Upper lobe of right lung (tissue), 1 donor: ENCODE data around the gene MAGI2. TPM values are rescaled to one million over a fixed set of nuclear protein-coding genes. Genes with fewer than 3 reads are reported as not detected.
A peak's percentile ranks its signal among the peaks of the same experiment; 100 is the strongest.

Experiments
- ATAC-seq: fragments of 200-7000 bp; cut with Tn5 transposase; one replicate; pipeline ENCODE4 v1.9.1; 2020; ENCODE audit warnings: mild to moderate bottlenecking, moderate library complexity
- DNase-seq: peaks from one replicate; pipeline ENCODE4 v3.0.0-alpha.2; 2020
- H3K27ac ChIP-seq: fragments of 200-600 bp; one replicate; pipeline ENCODE4 v1.8.0; 2022
- H3K27me3 ChIP-seq: fragments of 200-600 bp; one replicate; pipeline ENCODE4 v1.8.0; 2022; ENCODE audit warnings: mild to moderate bottlenecking
- H3K36me3 ChIP-seq: fragments of 200-600 bp; one replicate; pipeline ENCODE4 v1.8.0; 2022
- H3K4me1 ChIP-seq: fragments of 200-600 bp; one replicate; pipeline ENCODE4 v1.8.0; 2022
- H3K4me3 ChIP-seq: fragments of 200-600 bp; one replicate; pipeline ENCODE4 v1.8.0; 2022; ENCODE audit warnings: mild to moderate bottlenecking
- H3K9me3 ChIP-seq: fragments of 200-600 bp; one replicate; pipeline ENCODE4 v1.8.0; 2022
- intact Hi-C: fragments of 100-400 bp; cut with DNase I; formaldehyde crosslinking; loops from one replicate; pipeline ENCODE4 v1.11.0; 2022
- total RNA-seq: library from RNA; stranded (reverse); fragmentation: NEBNext Ultra II Directional; extraction: Animal tissue kit (Norgen Biotek cat#: 25700); gene quantifications from one replicate; pipeline ENCODE4 v1.2.1, GENCODE V29; 2021
- TF ChIP-seq, protein P1 (sequence below): fragments of 200-600 bp; IDR thresholded peaks from one replicate; pipeline ENCODE4 v1.8.0; 2022; ENCODE audit warnings: antibody characterized with exemption
- donor health status: DM: no; HTN: yes; CAD: no; lungs with severe emphysema.

MAGI2 gene
- total RNA-seq, 1 donor from 2014 or later = 12.8 TPM

DNA sequence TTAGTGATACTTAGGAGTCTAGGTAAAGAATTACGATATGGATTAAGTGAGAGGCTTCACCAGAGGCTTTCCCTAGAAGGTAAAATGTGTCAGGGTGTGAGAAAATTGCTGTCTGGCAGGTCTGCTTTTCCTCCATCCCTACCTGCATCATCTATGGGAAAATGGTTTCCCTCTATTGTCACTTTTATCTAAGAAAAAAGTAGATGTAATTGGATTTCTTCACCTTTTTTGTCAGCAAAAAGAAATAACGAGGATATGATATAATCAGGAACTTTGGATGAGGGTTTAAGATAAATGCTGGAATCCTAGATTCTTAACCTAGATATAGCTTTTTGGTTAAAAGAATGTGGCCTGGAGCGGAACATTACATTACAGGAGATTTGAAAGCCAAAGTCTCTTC is 146.1 kb downstream of the MAGI2 start:
- Histone ChIP-seq H3K9me3 (no peaks in the 10 kb centered on the region), H3K27me3 (no peaks in the 10 kb centered on the region), H3K27ac (no peak overlapping the region), H3K36me3 (no peaks in the 10 kb centered on the region), H3K4me1 (no peaks in the 10 kb centered on the region), H3K4me3 (no peak overlapping the region)
- DNase-seq = no peak
- no peak for ATAC-seq
- TF ChIP-seq, protein P1, sequence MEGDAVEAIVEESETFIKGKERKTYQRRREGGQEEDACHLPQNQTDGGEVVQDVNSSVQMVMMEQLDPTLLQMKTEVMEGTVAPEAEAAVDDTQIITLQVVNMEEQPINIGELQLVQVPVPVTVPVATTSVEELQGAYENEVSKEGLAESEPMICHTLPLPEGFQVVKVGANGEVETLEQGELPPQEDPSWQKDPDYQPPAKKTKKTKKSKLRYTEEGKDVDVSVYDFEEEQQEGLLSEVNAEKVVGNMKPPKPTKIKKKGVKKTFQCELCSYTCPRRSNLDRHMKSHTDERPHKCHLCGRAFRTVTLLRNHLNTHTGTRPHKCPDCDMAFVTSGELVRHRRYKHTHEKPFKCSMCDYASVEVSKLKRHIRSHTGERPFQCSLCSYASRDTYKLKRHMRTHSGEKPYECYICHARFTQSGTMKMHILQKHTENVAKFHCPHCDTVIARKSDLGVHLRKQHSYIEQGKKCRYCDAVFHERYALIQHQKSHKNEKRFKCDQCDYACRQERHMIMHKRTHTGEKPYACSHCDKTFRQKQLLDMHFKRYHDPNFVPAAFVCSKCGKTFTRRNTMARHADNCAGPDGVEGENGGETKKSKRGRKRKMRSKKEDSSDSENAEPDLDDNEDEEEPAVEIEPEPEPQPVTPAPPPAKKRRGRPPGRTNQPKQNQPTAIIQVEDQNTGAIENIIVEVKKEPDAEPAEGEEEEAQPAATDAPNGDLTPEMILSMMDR = no peak
- intact Hi-C loops = no loop called here

DNA sequence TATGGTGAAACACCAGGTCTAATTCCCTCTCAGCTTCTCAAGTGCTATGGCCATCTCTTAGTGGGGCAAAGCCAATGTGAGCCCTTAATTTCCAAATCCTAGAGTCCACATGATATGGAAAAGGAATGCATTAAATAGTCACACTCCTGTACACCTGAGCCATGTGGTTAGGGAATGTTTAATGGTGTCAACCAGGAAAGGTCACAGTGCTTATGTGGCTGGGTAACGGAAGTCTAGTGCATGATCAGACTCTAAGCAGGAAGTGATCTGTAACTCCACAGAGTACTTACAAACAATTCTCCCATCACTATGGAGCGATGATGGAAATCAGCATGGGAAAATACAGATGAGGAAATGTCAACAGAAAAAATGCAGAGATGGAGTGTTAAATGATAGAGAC is 148.8 kb downstream of the MAGI2 start:
- ATAC-seq (no peak), DNase-seq (no peak)
- TF ChIP-seq, protein P1 = no peak
- H3K27ac ChIP-seq = no peak overlapping the region
- H3K27me3 ChIP-seq = no peaks in the 10 kb centered on the region
- H3K4me3 ChIP-seq = no peak overlapping the region
- no peaks in the 10 kb centered on the region for H3K36me3 ChIP-seq
- intact Hi-C loops = no loop called here
- no peaks in the 10 kb centered on the region for H3K9me3 ChIP-seq
- H3K4me1 ChIP-seq = no peaks in the 10 kb centered on the region

DNA sequence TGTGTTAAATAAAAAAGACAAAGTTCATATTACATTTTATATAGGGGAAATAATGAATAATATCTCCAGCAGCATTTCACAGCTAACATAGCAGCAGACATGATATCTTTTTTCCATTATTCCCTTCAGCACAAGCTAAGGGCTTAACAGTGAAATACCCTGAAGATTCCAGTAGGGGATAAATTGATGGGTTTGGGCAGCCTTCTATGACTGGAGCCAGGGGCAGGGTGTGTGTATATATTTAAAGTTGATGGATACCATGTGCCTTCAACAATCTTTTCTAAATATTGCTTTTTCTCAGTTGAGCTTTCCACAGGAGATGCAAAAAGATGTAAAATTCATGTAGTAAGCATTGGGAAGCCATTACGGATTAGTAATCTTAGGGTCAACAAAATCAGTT is 151.2 kb downstream of the MAGI2 start:
- Histone ChIP-seq H3K9me3 (no peaks in the 10 kb centered on the region), H3K36me3 (no peaks in the 10 kb centered on the region), H3K4me3 (no peak overlapping the region), H3K27me3 (no peaks in the 10 kb centered on the region), H3K27ac (no peak overlapping the region), H3K4me1 (no peaks in the 10 kb centered on the region)
- intact Hi-C loops = no loop called here
- ATAC-seq = no peak
- no peak for DNase-seq
- TF ChIP-seq, protein P1 = no peak

DNA sequence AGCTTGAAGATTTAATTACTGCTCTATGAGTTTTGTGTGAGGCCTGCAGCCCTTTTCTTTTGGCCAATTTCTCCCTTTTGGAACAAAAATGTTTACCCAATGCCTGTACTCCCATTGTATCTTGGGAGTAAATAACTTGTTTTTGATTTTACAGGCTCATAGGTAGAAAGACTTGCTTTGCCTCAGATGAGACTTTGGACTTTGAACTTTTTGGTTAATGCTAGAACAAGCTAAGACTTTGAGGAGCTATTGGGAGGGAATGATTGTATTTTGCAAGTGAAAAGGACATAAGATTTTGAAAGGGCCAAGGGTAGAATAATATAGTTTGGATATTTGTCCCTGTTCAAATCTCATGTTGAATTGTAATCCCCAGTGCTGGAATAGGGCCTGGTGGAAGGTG is 152.0 kb downstream of the MAGI2 start:
- H3K27me3 ChIP-seq = no peaks in the 10 kb centered on the region
- H3K4me1 ChIP-seq = no peaks in the 10 kb centered on the region
- TF ChIP-seq, protein P1 = no peak
- no peak for DNase-seq
- no peaks in the 10 kb centered on the region for H3K36me3 ChIP-seq
- ATAC-seq = no peak
- no peak overlapping the region for H3K4me3 ChIP-seq
- H3K9me3 ChIP-seq = no peaks in the 10 kb centered on the region
- H3K27ac ChIP-seq = no peak overlapping the region
- intact Hi-C loops = no loop called here

DNA sequence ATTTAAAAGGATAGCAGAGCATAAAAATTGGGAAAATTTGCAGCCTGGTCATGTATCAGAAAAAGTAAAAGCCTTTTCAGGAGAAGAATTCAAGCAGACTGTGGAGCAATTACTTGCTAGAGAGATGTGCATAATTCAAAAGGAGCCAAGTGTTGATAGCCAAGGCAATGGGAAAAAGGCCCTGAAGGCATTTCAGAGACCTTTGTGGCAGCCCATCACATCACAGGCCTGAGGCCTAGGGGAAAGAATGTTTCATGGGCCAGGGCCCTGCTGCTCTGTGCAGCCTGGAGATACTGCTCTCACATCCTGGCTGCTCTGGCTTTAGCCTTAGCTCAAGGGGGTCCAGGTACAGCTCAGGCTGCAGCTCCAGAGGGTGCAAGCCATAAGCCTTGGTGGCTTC is 152.9 kb downstream of the MAGI2 start:
- no peak for ATAC-seq
- H3K27me3 ChIP-seq = no peaks in the 10 kb centered on the region
- no peaks in the 10 kb centered on the region for H3K9me3 ChIP-seq
- TF ChIP-seq, protein P1 = no peak
- no peak overlapping the region for H3K4me3 ChIP-seq
- no peaks in the 10 kb centered on the region for H3K36me3 ChIP-seq
- H3K4me1 ChIP-seq = no peaks in the 10 kb centered on the region
- intact Hi-C loops = no loop called here
- no peak for DNase-seq
- no peak overlapping the region for H3K27ac ChIP-seq

DNA sequence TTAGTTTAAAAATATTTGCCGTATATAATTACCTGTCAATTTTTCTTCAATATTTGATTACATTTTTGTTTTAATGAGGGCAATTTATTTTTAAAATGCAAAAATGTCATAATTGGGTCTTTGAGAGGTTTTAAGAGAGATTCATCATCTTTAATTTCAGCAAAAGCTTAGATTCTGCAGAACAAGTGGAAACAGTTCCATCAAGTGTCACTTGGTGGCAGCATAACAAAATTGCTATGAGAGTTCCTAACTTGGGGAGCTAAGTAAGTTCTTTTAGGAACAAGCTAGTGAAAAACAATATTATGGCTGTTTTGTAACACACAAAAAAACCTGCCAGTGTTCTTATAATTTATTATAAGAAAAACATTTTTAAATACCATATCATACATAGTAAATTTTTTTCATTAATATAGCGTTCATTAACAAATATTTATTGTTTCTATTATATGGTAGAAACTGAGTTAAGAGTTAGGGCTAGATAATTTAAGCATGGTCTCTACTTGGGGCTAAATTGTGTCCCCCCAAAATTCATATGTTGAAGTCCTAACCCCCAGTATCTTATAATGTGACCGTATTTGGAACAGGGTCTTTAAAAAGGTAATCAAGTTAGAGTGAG is 155.2 kb downstream of the MAGI2 start:
- Histone ChIP-seq H3K36me3 (no peaks in the 10 kb centered on the region), H3K27ac (no peak overlapping the region), H3K4me1 (no peaks in the 10 kb centered on the region), H3K9me3 (no peaks in the 10 kb centered on the region), H3K27me3 (no peaks in the 10 kb centered on the region), H3K4me3 (no peak overlapping the region)
- peak; percentile 42 for ATAC-seq
- TF ChIP-seq, protein P1 = peak; percentile 82
- intact Hi-C loops = no loop called here
- DNase-seq = no peak
